H7 (cell line): ENCODE data around the gene TSPO2. TPM values are rescaled to one million over a fixed set of nuclear protein-coding genes. Genes with fewer than 3 reads are reported as not detected.
A peak's percentile ranks its signal among the peaks of the same experiment; 100 is the strongest.

Experiments used
- DNase-seq: peaks from one replicate; pipeline ENCODE4 v3.0.0; 2012
- H3K27me3 ChIP-seq: 2 replicates; pipeline ENCODE4 v1.6.0; 2011; ENCODE audit warnings: mild to moderate bottlenecking, low read length; ENCODE audit not compliant: control insufficient read depth, insufficient read depth
- H3K36me3 ChIP-seq: replicated peaks from 2 replicates; pipeline ENCODE4 v1.5.1; 2011; ENCODE audit warnings: low read length; ENCODE audit not compliant: control insufficient read depth, insufficient read depth
- H3K4me3 ChIP-seq: 2 replicates; pipeline ENCODE4 v1.5.1; 2011; ENCODE audit warnings: low read depth, mild to moderate bottlenecking, control low read depth, low read length, moderate library complexity; ENCODE audit not compliant: insufficient read depth
- total RNA-seq: library from RNA; depleted of rRNA; stranded (reverse); fragments of >200 nt; shearing (Covaris generic); gene quantifications from 2 replicates; pipeline ENCODE4 v1.2.3, GENCODE V29; 2014

The TSPO2 gene
- total RNA-seq, 1 experiment from 2014 or later: not detected

- Histone ChIP-seq H3K4me3 (no peak overlapping the region), H3K36me3 (no peaks in the 10 kb centered on the region), H3K27me3 (no peaks in the 10 kb centered on the region)
- no peak for DNase-seq
These were observed 5.0 kb upstream of the TSPO2 start for GRCh38 chr6:41037107-41037900.

- H3K4me3 ChIP-seq: no peak overlapping the region
- no peak for DNase-seq
These were observed 4.1 kb upstream of the TSPO2 start for GRCh38 chr6:41038205-41038604.

GRCh38 chr6:41039060-41039998 lies 2.9 kb upstream of the TSPO2 start, which contains the start of gene UNC5CL:
Gene UNC5CL (minus strand): TSS chr6:41039221. CDS start chr6:41035074, 4,147 bp downstream.
- no peak within 1 kb of the TSS for H3K4me3 ChIP-seq
- peak; percentile 91 for DNase-seq
- no peaks in the 10 kb centered on the region for H3K36me3 ChIP-seq
- H3K27me3 ChIP-seq: no peaks in the 10 kb centered on the region

More at GRCh38 chr6:41038205-41038604, 4.1 kb upstream of the TSPO2 start:
- Histone ChIP-seq H3K27me3 (no peaks in the 10 kb centered on the region), H3K36me3 (no peaks in the 10 kb centered on the region)

- DNase-seq: no peak
- no peak overlapping the region for H3K4me3 ChIP-seq
These were observed 1.9 kb upstream of the TSPO2 start for GRCh38 chr6:41040101-41040939.

GRCh38 chr6:41040940-41041536 lies 1.2 kb upstream of the TSPO2 start:
- no peaks in the 10 kb centered on the region for H3K36me3 ChIP-seq
- no peaks in the 10 kb centered on the region for H3K27me3 ChIP-seq
- DNase-seq: no peak
- no peak overlapping the region for H3K4me3 ChIP-seq

More at GRCh38 chr6:41040101-41040939, 1.9 kb upstream of the TSPO2 start:
- Histone ChIP-seq H3K27me3 (no peaks in the 10 kb centered on the region), H3K36me3 (no peaks in the 10 kb centered on the region)

- Histone ChIP-seq H3K27me3 (no peaks in the 10 kb centered on the region), H3K4me3 (no peak overlapping the region), H3K36me3 (no peaks in the 10 kb centered on the region)
- no peak for DNase-seq
These were observed 884 bp downstream of the TSPO2 start for GRCh38 chr6:41043151-41043550.

GRCh38 chr6:41045664-41046063 lies 3.4 kb downstream of the TSPO2 start:
- H3K27me3 ChIP-seq: no peaks in the 10 kb centered on the region

GRCh38 chr6:41046084-41046483 lies 3.8 kb downstream of the TSPO2 start:
- H3K27me3 ChIP-seq: no peaks in the 10 kb centered on the region
- H3K36me3 ChIP-seq: no peaks in the 10 kb centered on the region
- H3K4me3 ChIP-seq: no peak overlapping the region
- DNase-seq: no peak

More at GRCh38 chr6:41045664-41046063, 3.4 kb downstream of the TSPO2 start:
- H3K36me3 ChIP-seq: no peaks in the 10 kb centered on the region
- DNase-seq: no peak
- no peak overlapping the region for H3K4me3 ChIP-seq

- no peaks in the 10 kb centered on the region for H3K27me3 ChIP-seq
- no peak overlapping the region for H3K4me3 ChIP-seq
- no peaks in the 10 kb centered on the region for H3K36me3 ChIP-seq
- DNase-seq: no peak
These were observed 5.0 kb downstream of the TSPO2 start for GRCh38 chr6:41047306-41047705.

- DNase-seq: no peak
- H3K36me3 ChIP-seq: no peaks in the 10 kb centered on the region
- no peak overlapping the region for H3K4me3 ChIP-seq
- H3K27me3 ChIP-seq: no peaks in the 10 kb centered on the region
These were observed 5.8 kb downstream of the TSPO2 start for GRCh38 chr6:41047745-41048732.

GRCh38 chr6:41049521-41049920 lies 7.3 kb downstream of the TSPO2 start:
- DNase-seq: no peak
- H3K27me3 ChIP-seq: no peaks in the 10 kb centered on the region
- H3K4me3 ChIP-seq: no peak overlapping the region
- no peaks in the 10 kb centered on the region for H3K36me3 ChIP-seq

GRCh38 chr6:41049955-41050354 lies 7.7 kb downstream of the TSPO2 start:
- DNase-seq: peak; percentile 3
- H3K27me3 ChIP-seq: no peaks in the 10 kb centered on the region
- H3K36me3 ChIP-seq: no peaks in the 10 kb centered on the region
- H3K4me3 ChIP-seq: no peak overlapping the region

GRCh38 chr6:41050536-41050935 lies 8.3 kb downstream of the TSPO2 start:
- Histone ChIP-seq H3K4me3 (no peak overlapping the region), H3K36me3 (no peaks in the 10 kb centered on the region), H3K27me3 (no peaks in the 10 kb centered on the region)
- peak; percentile 1 for DNase-seq
